Measurements from ENCODE around the gene GLUL. TPM values are rescaled to one million over a fixed set of nuclear protein-coding genes. Genes with fewer than 3 reads are reported as not detected.

GLUL gene
- total RNA-seq, 4 donors from 2014 or later = 379 to 565 (median 483) TPM

- Histone ChIP-seq H3K27me3 (peaks cover 0 to 2% of the 10 kb centered on the region in 2 donors), H3K36me3 (no peaks in the 10 kb centered on the region), H3K27ac (no peak overlapping the region), H3K9me3 (no peaks in the 10 kb centered on the region), H3K4me1 (no peaks in the 10 kb centered on the region), H3K4me3 (no peak overlapping the region)
- no peak for DNase-seq
- TF ChIP-seq POLR2A (IDR thresholded peaks at IDR 0.05) = no peak
- TF ChIP-seq, protein P1, sequence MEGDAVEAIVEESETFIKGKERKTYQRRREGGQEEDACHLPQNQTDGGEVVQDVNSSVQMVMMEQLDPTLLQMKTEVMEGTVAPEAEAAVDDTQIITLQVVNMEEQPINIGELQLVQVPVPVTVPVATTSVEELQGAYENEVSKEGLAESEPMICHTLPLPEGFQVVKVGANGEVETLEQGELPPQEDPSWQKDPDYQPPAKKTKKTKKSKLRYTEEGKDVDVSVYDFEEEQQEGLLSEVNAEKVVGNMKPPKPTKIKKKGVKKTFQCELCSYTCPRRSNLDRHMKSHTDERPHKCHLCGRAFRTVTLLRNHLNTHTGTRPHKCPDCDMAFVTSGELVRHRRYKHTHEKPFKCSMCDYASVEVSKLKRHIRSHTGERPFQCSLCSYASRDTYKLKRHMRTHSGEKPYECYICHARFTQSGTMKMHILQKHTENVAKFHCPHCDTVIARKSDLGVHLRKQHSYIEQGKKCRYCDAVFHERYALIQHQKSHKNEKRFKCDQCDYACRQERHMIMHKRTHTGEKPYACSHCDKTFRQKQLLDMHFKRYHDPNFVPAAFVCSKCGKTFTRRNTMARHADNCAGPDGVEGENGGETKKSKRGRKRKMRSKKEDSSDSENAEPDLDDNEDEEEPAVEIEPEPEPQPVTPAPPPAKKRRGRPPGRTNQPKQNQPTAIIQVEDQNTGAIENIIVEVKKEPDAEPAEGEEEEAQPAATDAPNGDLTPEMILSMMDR (IDR thresholded peaks at IDR 0.05) = no peak
- intact Hi-C loops (cut with DNase I; ENCODE audit: low total_unique reads) = no loop called here
These were observed 14.0 kb upstream of the GLUL start for GRCh38 chr1:182405578-182405977.

- TF ChIP-seq, protein P1 (IDR thresholded peaks at IDR 0.05) = no peak
- TF ChIP-seq POLR2A (IDR thresholded peaks at IDR 0.05) = no peak
- Histone ChIP-seq H3K4me3 (no peak overlapping the region), H3K4me1 (no peaks in the 10 kb centered on the region), H3K27ac (no peak overlapping the region), H3K36me3 (no peaks in the 10 kb centered on the region), H3K27me3 (peaks cover 0 to 2% of the 10 kb centered on the region in 2 donors), H3K9me3 (no peaks in the 10 kb centered on the region)
- no peak for DNase-seq
- intact Hi-C loops (cut with DNase I; ENCODE audit: low total_unique reads) = no loop called here
These were observed 13.2 kb upstream of the GLUL start for GRCh38 chr1:182404781-182405180.

DNA sequence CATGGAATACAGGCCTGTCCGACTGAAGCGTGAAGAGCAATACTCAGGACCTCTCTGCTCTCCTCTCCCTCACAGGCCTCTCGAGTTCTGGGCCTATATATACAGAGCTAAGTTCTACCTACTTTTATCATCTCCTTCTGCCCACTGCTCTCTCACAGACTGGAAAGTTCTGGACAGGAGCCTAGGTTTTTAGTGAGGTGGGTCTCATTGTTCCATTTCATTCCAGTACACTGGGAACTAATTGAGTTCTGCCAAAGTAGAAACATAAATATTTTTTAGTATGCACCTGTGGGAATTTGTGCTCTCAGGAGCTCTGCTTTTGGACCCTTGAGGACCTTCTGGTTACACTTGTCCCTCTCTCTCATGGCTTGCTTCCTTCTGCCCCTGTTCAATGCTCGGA, 9.0 kb upstream of the GLUL start, which contains the start of gene TEDDM1:
Gene TEDDM1 (minus strand): TSS at position 101 of the 400 bp plus-strand sequence. CDS start 182 bp downstream, outside the sequence.
- no peak within 1 kb of the TSS for H3K4me3 ChIP-seq
- intact Hi-C loops (cut with DNase I; ENCODE audit: low total_unique reads) = no loop called here
- H3K4me1 ChIP-seq = peaks cover 0 to 8% of the 10 kb centered on the region in 2 donors
- no peak for DNase-seq
- TF ChIP-seq, protein P1 (IDR thresholded peaks at IDR 0.05) = no peak
- no peak for TF ChIP-seq POLR2A (IDR thresholded peaks at IDR 0.05)
- H3K36me3 ChIP-seq = no peaks in the 10 kb centered on the region
- H3K27ac ChIP-seq = no peak within 1 kb of the TSS
- H3K27me3 ChIP-seq = no peaks in the 10 kb centered on the region
- no peaks in the 10 kb centered on the region for H3K9me3 ChIP-seq

GRCh38 chr1:182397653-182398393, 6.2 kb upstream of the GLUL start:
- Histone ChIP-seq H3K9me3 (no peaks in the 10 kb centered on the region), H3K4me1 (peaks cover 0 to 8% of the 10 kb centered on the region in 2 donors), H3K27me3 (no peaks in the 10 kb centered on the region), H3K27ac (peak overlapping the region; percentile 78 to 98), H3K4me3 (no peak overlapping the region), H3K36me3 (no peaks in the 10 kb centered on the region)
- no peak for DNase-seq
- TF ChIP-seq, protein P1 (IDR thresholded peaks at IDR 0.05) = no peak
- TF ChIP-seq POLR2A (IDR thresholded peaks at IDR 0.05) = no peak
- intact Hi-C loops (cut with DNase I; ENCODE audit: low total_unique reads) = loop anchor here (2.0 kb wide), 1 partner anchor 313 kb away; no protein-coding TSS in a partner anchor

DNA sequence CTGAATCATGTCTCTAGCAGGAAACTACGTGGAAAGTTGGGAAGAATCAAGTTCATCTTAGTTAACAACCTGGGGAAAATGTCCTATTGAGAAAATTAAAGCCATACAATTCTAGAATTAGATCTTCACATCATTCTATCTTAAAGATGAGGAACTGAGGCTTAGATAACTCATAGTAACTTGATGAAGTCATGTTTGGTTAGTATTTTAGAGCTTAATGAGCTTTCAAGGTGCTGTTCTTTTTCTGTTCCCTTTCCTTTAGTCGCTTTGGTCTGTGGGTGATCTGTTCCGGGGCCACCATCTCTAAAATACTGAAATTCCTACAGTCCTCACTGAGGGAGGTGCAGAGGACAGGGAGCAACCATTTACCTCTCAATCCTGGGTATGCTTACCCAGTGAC, 4.3 kb upstream of the GLUL start:
- TF ChIP-seq, protein P1 (IDR thresholded peaks at IDR 0.05) = no peak
- Histone ChIP-seq H3K4me3 (no peak overlapping the region), H3K9me3 (no peaks in the 10 kb centered on the region), H3K27ac (peak overlapping the region; percentile 78 to 98), H3K4me1 (peaks cover 0 to 8% of the 10 kb centered on the region in 2 donors), H3K27me3 (no peaks in the 10 kb centered on the region), H3K36me3 (no peaks in the 10 kb centered on the region)
- intact Hi-C loops (cut with DNase I; ENCODE audit: low total_unique reads) = loop anchor here (2.0 kb wide), 1 partner anchor 311 kb away; no protein-coding TSS in a partner anchor
- DNase-seq = no peak

All from uterus (tissue), 4 donors.